NCI-H345 treated with DMSO at 0.1 percent for 48 hours (cell line): ENCODE measurements around the gene TOMM34.

Experiments used
- DNase-seq: peaks from one replicate; lab custom pipeline; 2025; ENCODE audit not compliant: unreplicated experiment; lab: John Stamatoyannopoulos, UW

The TOMM34 gene

GRCh38 chr20:44963325-44964215 lies 3.4 kb upstream of the TOMM34 start:
- no peak for DNase-seq

GRCh38 chr20:44962483-44962882 lies 2.3 kb upstream of the TOMM34 start:
- DNase-seq, result no peak

GRCh38 chr20:44961870-44962267 lies 1.7 kb upstream of the TOMM34 start:
- no peak for DNase-seq

DNA sequence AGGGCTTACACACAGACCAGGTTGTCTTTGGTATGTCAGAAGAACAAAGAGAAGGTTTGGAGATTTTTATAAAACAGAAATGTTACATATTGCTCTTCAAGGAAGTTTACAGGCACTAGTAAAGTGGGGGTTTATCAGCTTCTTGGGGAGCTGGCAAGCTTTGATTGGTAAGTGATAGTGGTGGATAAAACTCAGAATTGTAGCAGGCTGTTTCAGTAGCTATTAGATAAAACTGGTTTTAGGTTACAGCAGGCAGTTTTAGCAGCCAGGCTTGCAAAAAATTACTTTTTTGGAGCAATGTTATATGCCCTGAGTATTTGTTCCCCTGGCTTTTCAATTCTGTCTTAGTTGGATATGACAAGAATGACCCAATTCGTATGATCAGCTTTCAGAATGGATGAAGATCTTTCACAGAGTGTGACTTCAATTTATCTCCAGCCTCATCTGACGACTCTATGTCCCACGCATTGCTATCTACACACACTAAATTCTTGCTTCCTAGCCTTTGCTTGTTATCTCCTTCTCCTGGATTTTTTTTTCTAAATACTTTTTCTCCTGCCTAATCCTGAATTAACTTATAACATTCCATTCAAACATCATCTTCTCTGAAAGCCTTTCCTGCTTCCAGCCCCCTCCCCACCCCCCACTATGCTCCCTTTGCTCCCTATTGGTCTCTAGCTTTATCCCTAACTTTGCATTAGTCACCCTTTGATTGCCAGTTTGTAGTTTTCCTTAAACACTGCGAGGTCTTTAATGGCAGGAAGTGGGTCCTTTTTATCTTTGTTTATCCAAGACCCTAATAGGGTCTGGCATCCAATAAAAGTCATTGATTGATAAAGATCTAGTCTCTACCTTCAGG lies 1.0 kb upstream of the TOMM34 start:
- DNase-seq, result no peak

DNA sequence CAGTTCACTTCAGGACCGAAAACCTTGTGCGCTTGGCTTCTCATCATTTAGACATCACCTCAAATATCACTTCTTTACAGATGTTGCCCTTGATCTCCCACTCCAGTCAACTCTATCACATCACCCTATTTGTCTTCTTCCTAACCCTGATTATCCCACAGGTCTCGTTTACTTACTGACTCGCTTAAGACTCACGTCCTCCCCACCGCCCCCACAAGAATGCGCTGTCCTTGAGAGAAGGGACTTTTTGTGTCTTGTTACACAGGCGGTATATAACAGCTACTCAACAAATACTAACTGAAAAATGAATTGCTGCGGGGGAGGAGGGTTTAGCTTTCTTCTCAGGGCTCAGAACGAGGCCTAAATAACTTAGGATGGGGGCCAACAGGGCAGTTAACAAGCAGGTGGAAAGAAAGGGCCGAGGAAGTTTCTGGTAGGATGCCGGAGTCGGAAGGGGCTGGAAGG lies 527 bp downstream of the TOMM34 start:
- DNase-seq, result no peak

GRCh38 chr20:44959082-44959637 lies 1.0 kb downstream of the TOMM34 start:
- DNase-seq, result no peak

DNA sequence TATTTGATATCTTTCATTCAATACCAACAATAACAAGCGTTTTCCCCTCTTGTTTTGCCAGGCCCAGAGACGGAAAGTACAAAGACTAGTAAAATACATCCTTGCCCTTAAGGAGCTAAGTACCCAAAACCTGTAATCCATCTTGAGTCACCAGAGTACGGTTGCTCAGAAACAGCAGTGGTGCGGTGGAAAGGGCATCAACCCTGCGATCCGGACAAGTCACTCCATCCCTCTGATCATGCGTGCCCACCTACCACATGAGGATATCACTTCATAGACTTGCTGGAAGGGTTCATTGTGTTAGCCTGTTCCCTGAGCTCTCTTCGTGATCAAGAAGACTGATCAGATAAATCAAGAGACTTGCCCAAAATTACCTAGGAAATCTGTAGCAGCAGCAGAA lies 1.9 kb downstream of the TOMM34 start:
- DNase-seq, result no peak

DNA sequence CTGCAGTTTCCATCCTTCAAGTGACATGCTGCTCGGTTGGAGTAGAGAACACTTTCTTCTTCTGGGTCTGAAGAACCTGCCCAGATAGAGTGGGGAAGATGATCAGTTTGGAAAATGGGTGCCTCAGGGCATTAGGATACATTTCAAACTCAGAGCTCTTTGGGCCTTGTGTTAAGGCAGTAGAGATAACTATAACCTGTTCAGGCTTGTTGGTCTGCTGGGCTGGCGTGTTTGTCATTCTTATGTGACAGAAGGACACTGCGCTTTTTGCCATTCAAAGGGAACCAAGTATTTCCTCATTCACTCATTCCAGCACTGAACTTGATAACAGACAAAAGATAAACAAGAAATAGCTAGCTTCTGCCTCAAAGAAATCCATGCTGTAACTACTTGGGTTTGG lies 3.8 kb downstream of the TOMM34 start:
- no peak for DNase-seq

GRCh38 chr20:44955270-44955669 lies 4.9 kb downstream of the TOMM34 start:
- DNase-seq, result no peak

- DNase-seq, result no peak
Measured at GRCh38 chr20:44954211-44954610, 6.0 kb downstream of the TOMM34 start.

- no peak for DNase-seq
Measured at GRCh38 chr20:44952731-44953130, 7.5 kb downstream of the TOMM34 start.

- DNase-seq, result no peak
Measured at GRCh38 chr20:44950368-44950767, 9.8 kb downstream of the TOMM34 start.

GRCh38 chr20:44948513-44948912 lies 11.7 kb downstream of the TOMM34 start:
- no peak for DNase-seq

- no peak for DNase-seq
Measured at GRCh38 chr20:44948107-44948506, 12.1 kb downstream of the TOMM34 start.

DNA sequence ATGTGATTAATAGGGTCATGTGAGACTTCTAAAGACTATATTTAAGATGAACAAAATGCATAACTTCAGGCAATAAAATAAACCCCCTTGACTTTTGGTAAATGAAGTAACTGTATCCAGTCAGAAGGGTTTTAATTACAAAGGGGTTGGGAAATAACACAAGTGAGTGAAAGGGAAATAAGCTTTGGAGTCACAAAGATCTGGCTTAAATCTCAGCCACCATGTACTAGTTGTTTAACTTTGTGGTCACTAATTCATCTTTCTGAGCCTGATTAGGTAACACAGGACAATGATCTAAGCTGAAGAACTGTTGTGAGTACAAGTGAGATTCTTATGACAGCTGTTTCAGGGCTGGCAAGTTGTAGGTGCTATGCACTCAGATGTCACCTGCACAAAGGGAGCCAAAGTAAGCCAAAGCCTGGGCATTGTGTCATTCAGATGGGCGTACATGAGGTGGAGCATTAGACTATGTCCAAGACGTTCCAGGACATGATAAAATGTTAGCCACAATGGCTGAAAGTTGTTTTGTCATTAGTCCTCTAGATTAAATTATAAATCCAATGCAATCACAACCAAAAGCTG lies 13.8 kb downstream of the TOMM34 start:
- no peak for DNase-seq

- no peak for DNase-seq
Measured at GRCh38 chr20:44945261-44945660, 14.9 kb downstream of the TOMM34 start.

GRCh38 chr20:44943828-44944227 lies 16.4 kb downstream of the TOMM34 start:
- no peak for DNase-seq

GRCh38 chr20:44942264-44942973 lies 17.8 kb downstream of the TOMM34 start:
- DNase-seq, result no peak

- DNase-seq, result no peak
Measured at GRCh38 chr20:44941120-44941691, 19.0 kb downstream of the TOMM34 start.

DNA sequence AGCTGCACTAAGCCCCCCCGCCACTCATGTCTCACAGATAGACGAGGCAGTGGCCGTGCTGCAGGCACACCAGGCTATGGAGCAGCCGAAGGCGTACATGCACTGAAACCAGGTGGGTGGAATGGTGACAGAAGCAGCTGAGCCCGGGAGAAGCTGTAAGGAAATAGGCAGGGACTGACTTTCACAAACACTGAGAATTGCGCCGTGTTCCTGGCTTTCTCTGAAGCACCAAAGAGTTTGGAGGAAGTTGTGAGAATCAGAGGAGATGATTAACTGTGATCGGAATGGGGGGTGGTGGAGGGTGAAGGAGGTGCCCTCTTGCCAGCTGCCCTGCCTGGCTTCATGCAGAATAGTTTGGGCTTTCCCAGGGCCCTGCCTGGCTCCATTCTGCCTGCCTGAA lies 21.6 kb downstream of the TOMM34 start:
- no peak for DNase-seq
